Keratinocyte (primary cell): ENCODE data around the gene FXYD2. TPM values are rescaled to one million over a fixed set of nuclear protein-coding genes. Genes with fewer than 3 reads are reported as not detected.
A peak's percentile ranks its signal among the peaks of the same experiment; 100 is the strongest.

Experiments
- DNase-seq: peaks from one replicate; pipeline ENCODE4 v3.0.0-alpha.2; 2011; ENCODE audit warnings: low read depth, missing footprints, low spot score
- FAIRE-seq: peaks from 2 replicates; lab custom pipeline; 2011; peaks lifted over from hg19 to GRCh38; lab: Jason Lieb, UNC
- H2AFZ ChIP-seq: 2 replicates; pipeline ENCODE4 v1.6.0; 2012; ENCODE audit warnings: low read length, control low read depth, inconsistent platforms; ENCODE audit not compliant: control insufficient read depth
- H3K27ac ChIP-seq: 2 replicates; pipeline ENCODE4 v1.5.1; 2011; ENCODE audit warnings: low read length; ENCODE audit not compliant: control insufficient read depth, insufficient read depth
- H3K27me3 ChIP-seq: 3 replicates; pipeline ENCODE4 v1.6.0; 2011; ENCODE audit warnings: low read length; ENCODE audit not compliant: control insufficient read depth, insufficient read depth; ENCODE audit errors: extremely low read depth
- H3K36me3 ChIP-seq, 2 experiments: 2 replicates in 1 of 2; 3 replicates in 1 of 2; pipeline ENCODE4 v1.5.1; 2011; ENCODE audit warnings: low read length in 2 of 2, mild to moderate bottlenecking in 1 of 2; ENCODE audit not compliant: control insufficient read depth in 2 of 2, insufficient read depth in 2 of 2; ENCODE audit errors: extremely low read depth in 1 of 2
- H3K4me1 ChIP-seq: 3 replicates; pipeline ENCODE4 v1.5.1; 2011; ENCODE audit warnings: low read length; ENCODE audit not compliant: control insufficient read depth, insufficient read depth; ENCODE audit errors: extremely low read depth
- H3K4me2 ChIP-seq: 3 replicates; pipeline ENCODE4 v1.6.0; 2011; ENCODE audit warnings: low read depth, low read length; ENCODE audit not compliant: control insufficient read depth, insufficient read depth; ENCODE audit errors: extremely low read depth
- H3K4me3 ChIP-seq, 3 experiments: fragments of 200-600 bp in 1 of 3; sonication (generic) in 1 of 3; 2 replicates in 2 of 3; 3 replicates in 1 of 3; pipeline ENCODE4 v1.5.1; 2011 to 2016; ENCODE audit warnings: low read length in 3 of 3, mild to moderate bottlenecking in 3 of 3, control low read depth in 2 of 3, inconsistent platforms in 1 of 3, low read depth in 1 of 3, mixed read lengths in 1 of 3, mixed run types in 1 of 3, moderate library complexity in 1 of 3; ENCODE audit not compliant: control insufficient read depth in 2 of 3, insufficient read depth in 2 of 3; ENCODE audit errors: extremely low read depth in 1 of 3
- H3K79me2 ChIP-seq: 2 replicates; pipeline ENCODE4 v1.6.0; 2012; ENCODE audit warnings: low read length; ENCODE audit not compliant: control insufficient read depth, insufficient read depth
- H3K9ac ChIP-seq: 3 replicates; pipeline ENCODE4 v1.6.0; 2011; ENCODE audit warnings: low read length; ENCODE audit not compliant: control insufficient read depth, insufficient read depth; ENCODE audit errors: extremely low read depth
- H3K9me1 ChIP-seq: 3 replicates; pipeline ENCODE4 v1.6.0; 2011; ENCODE audit warnings: low read length; ENCODE audit not compliant: control insufficient read depth, insufficient read depth; ENCODE audit errors: extremely low read depth
- H3K9me3 ChIP-seq: 2 replicates; pipeline ENCODE4 v1.5.1; 2012; ENCODE audit warnings: low read depth, low read length; ENCODE audit not compliant: control insufficient read depth
- H4K20me1 ChIP-seq: 3 replicates; pipeline ENCODE4 v1.6.0; 2011; ENCODE audit warnings: low read length; ENCODE audit not compliant: control insufficient read depth, insufficient read depth; ENCODE audit errors: extremely low read depth
- EZH2 ChIP-seq: IDR thresholded peaks from one replicate; pipeline ENCODE4 v1.6.1; 2012; ENCODE audit warnings: inconsistent platforms, mild to moderate bottlenecking, low read length, moderate library complexity
- dilution Hi-C: fragments of 300-500 bp; cut with MboI; formaldehyde crosslinking; loops from one replicate; pipeline ENCODE4 v1.7.0; 2020; ENCODE audit warnings: low sequenced_read_pairs; ENCODE audit not compliant: extremely low pct_ligation_motif_present
- polyA plus RNA-seq, 5 experiments: library from polyadenylated mRNA; depleted of rRNA in 3 of 5; stranded (reverse) in 3 of 5; stranded (forward) in 1 of 5; unstranded in 1 of 5; fragments of >200 nt; gene quantifications; 1 replicate in 1 of 5; 2 replicates in 3 of 5; 3 replicates in 1 of 5; pipeline versions ENCODE4 v1.2.1 to v1.2.3, GENCODE V29; 2011 to 2012; ENCODE audit warnings: missing spikeins in 2 of 5, low read depth in 1 of 5, low replicate concordance in 1 of 5
- TF ChIP-seq, protein P1 (sequence below), 3 experiments: IDR thresholded peaks in 1 of 3; conservative IDR thresholded peaks in 1 of 3; optimal IDR thresholded peaks in 1 of 3; 2 replicates in 2 of 3; 3 replicates in 1 of 3; pipeline versions ENCODE3 to v1.5.1; 2011; ENCODE audit warnings: low read length in 3 of 3, mild to moderate bottlenecking in 3 of 3, moderate library complexity in 2 of 3, control low read depth in 1 of 3, inconsistent platforms in 1 of 3; ENCODE audit not compliant: insufficient read depth in 2 of 3; ENCODE audit errors: extremely low read depth in 1 of 3

Gene FXYD2
- polyA plus RNA-seq, 1 donor (not counting 4 experiments of a cell fraction or from before 2014, with no cell fraction given): not detected

DNA sequence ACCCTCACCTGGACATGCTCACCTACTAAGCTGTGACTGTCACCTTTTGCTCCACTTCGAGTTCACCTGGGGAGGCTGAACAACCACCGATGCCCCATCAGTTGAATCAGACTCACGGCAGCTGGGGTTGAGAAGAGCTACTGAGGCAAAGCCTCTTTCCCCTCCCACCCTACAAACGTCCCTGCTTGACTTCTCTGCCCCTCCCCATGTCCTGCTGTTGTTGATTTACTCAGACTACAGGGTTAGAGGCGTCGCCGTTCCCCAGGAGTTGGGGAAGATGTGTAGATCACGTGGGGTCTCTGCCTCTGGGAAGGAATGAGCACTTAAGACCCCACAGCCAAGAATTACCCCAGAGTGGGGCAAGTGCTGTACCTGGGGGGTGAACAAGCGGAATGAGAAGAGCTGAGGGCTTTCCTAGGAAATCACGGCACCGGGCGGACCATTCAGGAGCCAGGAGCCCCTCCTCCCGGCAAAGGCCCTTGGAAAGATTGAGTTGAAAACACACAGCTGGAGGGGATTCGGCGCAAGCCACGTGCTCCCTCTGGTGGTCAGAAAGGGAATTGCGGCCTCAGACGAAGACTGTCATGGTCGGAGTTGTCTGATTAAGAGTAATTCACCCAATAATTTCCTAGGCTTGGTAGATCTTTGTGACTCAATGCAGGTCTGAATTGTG, 7.0 kb downstream of the FXYD2 start:
- Histone ChIP-seq H2AFZ (peak overlapping the region; percentile 58), H3K4me2 (peak overlapping the region; percentile 48), H3K9me1 (no peaks in the 10 kb centered on the region), H4K20me1 (no peaks in the 10 kb centered on the region), H3K9ac (peak overlapping the region; percentile 26), H3K79me2 (no peaks in the 10 kb centered on the region), H3K27me3 (no peaks in the 10 kb centered on the region), H3K27ac (peak overlapping the region; percentile 61), H3K4me3 (no peak overlapping the region), H3K9me3 (no peaks in the 10 kb centered on the region), H3K4me1 (peaks cover 14% of the 10 kb centered on the region), H3K36me3 (no peaks in the 10 kb centered on the region)
- DNase-seq (no peak), FAIRE-seq (peak; percentile 79)
- dilution Hi-C loops: loop anchor here (25.0 kb wide), 1 partner anchor 380 kb away; no protein-coding TSS in a partner anchor
- no peak for TF ChIP-seq EZH2
- TF ChIP-seq, protein P1, sequence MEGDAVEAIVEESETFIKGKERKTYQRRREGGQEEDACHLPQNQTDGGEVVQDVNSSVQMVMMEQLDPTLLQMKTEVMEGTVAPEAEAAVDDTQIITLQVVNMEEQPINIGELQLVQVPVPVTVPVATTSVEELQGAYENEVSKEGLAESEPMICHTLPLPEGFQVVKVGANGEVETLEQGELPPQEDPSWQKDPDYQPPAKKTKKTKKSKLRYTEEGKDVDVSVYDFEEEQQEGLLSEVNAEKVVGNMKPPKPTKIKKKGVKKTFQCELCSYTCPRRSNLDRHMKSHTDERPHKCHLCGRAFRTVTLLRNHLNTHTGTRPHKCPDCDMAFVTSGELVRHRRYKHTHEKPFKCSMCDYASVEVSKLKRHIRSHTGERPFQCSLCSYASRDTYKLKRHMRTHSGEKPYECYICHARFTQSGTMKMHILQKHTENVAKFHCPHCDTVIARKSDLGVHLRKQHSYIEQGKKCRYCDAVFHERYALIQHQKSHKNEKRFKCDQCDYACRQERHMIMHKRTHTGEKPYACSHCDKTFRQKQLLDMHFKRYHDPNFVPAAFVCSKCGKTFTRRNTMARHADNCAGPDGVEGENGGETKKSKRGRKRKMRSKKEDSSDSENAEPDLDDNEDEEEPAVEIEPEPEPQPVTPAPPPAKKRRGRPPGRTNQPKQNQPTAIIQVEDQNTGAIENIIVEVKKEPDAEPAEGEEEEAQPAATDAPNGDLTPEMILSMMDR (optimal IDR thresholded peaks at IDR 0.05 in 1 of 3, IDR thresholded peaks at IDR 0.05 in 1 of 3, conservative IDR thresholded peaks at IDR 0.05 in 1 of 3; ENCODE audit: extremely low read depth in 1 of 3, insufficient read depth in 2 of 3, low read length in 3 of 3): peak; percentile 93 to 100 (median 99)

DNA sequence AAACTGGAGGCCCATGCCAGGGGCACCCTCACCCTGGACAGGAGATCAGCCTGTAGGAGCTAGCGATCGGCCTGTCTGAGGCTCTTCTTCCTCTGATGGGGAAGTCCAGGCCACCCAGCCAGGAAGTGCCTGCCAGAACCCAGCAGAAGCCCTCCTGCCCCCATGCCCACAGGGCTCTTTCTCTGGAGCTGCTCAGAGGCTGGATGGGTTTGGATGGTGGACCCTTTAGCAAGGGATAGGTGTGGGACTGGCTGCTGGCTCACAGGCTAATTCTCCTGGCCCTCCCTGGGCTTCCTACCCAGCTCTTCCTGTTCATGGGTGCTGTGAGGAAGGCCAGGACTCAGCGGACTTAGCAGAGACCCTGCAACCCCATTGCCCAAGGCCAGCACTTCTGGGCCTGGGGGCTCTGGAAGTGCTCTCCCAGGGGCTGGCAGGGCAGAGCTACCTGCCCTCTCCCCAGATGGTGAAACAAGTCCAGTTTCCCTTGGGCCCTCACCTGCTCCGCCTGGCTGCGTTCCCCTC, 7.6 kb downstream of the FXYD2 start:
- H4K20me1 ChIP-seq: no peaks in the 10 kb centered on the region
- no peak overlapping the region for H3K9ac ChIP-seq
- peaks cover 14% of the 10 kb centered on the region for H3K4me1 ChIP-seq
- dilution Hi-C loops: loop anchor here (25.0 kb wide), 1 partner anchor 380 kb away; no protein-coding TSS in a partner anchor
- no peak for FAIRE-seq
- no peak overlapping the region for H3K4me3 ChIP-seq
- H3K9me3 ChIP-seq: no peaks in the 10 kb centered on the region
- no peaks in the 10 kb centered on the region for H3K79me2 ChIP-seq
- no peaks in the 10 kb centered on the region for H3K9me1 ChIP-seq
- TF ChIP-seq EZH2: no peak
- TF ChIP-seq, protein P1 (optimal IDR thresholded peaks at IDR 0.05 in 1 of 3, IDR thresholded peaks at IDR 0.05 in 1 of 3, conservative IDR thresholded peaks at IDR 0.05 in 1 of 3; ENCODE audit: extremely low read depth in 1 of 3, insufficient read depth in 2 of 3, low read length in 3 of 3): no peak
- DNase-seq: no peak
- no peaks in the 10 kb centered on the region for H3K27me3 ChIP-seq
- no peaks in the 10 kb centered on the region for H3K36me3 ChIP-seq
- no peak overlapping the region for H3K27ac ChIP-seq
- H3K4me2 ChIP-seq: no peak overlapping the region
- H2AFZ ChIP-seq: no peak overlapping the region
